GM21786 (cell line): Measurements from ENCODE around the gene TMEM245.
"Not testable (repeated sequence)": the region's sequence is repeated elsewhere in the genome, so short reads cannot be mapped to it uniquely, and the experiment has no call there.

Source experiments
- ATAC-seq: cut with Tn5 transposase; IDR thresholded peaks from one replicate; pipeline ENCODE4 v1.9.1; 2021; ENCODE audit not compliant: unreplicated experiment

TMEM245 gene

DNA sequence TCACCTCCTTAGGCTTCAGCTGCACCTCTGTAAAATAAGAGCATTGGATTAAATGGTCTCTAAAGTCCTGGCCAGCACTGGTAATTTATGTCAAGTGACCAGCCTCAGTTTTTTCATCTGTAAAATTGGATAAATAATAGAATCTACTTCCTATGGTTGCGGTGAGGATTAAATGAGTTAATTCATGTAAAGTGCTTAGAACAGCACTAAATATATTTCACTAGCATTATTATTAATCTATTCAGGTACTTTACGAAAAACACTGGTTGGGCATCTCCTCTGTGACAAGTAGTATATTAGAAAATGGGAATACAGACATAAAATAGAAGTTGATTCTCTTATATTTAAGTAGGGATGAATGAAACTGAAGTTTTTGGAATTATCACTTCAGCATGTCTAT, 13.8 kb upstream of the TMEM245 start:
- ATAC-seq = no peak

DNA sequence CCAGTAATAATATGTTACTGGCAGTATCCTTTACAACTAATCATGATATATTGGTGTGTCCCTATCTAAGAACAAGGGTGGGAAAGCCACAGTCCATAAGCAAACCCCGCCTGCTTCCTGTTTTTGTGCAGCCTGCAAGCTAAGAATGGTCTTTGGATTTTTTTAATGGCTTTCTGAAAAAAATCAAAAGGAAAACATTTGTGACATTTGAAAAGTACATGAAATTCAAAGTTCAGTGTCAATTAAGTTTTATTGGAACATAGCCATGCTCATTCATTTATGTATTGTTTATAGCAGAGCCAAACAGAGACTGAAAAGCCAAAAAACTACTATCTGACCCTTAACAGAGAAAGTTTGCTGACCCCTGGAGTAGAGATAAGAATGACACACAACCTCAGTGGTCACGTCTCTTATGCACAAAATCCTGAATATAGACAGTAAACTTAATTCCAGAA, 12.8 kb upstream of the TMEM245 start:
- no peak for ATAC-seq

DNA sequence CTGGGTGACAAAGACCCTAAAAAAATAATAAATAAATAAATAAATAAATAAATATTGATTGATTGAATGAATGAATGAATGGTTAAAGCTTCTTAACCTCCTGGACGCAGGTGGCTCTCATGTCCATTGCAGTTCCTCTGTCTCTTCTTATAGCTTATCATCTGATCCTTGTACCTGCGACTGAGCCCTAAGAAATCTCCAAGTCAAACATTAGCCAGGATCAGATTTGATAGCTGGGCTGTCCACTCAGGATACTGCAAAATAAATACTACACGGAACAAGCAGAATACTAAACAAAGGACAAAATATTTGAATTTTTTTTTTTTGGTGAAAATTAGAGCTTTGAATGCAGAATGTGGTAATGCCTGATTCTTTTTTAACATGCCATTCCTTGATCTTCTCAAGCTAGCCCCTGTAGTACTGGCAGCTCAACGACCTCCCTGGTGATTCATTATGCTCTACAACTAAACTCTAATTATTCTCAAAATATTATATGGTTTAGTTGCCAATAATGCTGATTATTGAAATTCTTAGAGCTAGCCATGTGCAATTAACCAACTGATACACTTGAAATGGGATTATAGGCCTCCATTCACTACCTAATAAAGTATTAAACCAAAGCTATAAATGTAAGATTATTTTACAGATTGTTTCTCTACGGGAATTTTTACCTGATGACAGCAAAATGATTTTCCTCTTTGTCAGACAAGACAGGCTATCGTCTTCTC, 9.9 kb upstream of the TMEM245 start:
- no peak for ATAC-seq

DNA sequence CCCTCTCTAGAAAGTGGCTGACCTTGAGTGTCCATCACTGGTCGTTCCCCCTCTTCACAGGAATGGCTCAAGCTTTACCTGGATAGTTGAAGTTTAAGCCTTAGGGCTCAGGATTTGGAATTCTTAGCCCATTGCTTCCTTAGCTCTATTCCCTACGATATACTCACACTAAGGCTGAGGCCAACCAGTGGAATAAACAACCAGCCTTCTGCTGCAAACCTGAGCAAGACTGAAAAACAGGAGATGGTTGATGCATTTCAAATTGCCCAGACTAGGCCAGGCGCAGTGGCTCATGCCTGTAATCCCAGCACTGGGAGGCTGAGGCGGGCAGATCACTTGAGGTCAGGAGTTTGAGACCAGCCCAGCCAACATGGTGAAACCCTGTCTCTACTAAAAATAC, 6.9 kb upstream of the TMEM245 start:
- not testable (repeated sequence) for ATAC-seq

DNA sequence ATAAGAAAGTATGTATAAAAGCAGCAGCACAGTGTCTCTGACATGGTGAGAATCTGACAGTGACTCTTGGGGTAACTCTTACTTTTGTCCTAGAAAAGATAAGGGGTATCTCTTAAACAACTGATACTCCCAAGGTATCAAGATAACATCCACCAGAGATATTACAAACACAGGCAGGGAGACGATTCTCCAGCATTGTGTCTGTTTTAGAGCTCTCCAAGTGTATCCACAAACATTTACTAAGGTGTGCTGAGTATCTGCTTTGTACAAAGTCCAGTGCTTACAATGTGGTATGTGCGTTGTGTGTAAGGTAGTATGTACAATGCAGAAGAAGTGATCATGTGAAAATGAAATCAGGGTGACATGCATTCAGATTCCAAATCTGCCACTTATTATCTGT, 4.4 kb upstream of the TMEM245 start:
- no peak for ATAC-seq

DNA sequence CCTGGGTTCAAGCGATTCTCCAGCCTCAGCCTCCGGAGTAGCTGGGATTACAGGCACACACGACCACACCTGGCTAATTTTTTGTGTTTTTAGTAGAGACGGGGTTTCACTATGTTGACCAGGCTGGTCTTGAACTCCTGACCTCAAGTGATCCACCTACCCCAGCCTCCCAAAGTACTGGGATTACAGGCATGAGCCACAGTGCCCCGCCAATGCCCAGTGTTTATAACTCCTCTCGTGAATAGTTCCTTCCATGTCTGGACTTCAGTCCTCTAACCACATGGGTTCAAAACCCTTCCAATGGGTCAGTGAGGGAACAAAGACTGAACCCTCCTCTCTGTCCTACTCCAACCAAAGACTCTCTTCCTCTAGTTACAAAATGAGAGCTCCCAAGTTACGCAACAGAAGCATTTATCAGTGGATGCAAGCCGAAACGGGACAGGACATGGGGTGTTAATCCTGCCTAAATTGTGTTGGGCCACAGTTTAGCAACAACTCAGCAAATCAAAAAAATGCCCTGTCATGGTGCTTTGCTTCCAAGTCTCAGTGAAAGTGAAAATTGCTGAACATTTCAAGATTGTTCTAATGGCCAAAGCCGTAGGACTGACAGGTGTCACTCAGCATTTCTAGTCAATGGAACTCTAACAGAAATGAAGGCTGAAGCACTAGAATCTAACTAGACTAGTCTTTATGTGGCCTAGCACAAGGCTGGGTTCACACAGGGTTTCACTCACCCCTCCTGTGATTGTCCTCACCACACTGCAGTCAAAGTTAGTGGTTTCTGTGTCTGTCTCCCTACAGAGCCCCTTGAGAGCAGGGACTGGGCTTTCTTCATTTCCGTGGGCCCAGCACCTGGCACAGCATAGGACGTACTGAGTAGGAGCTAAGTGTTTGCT, 3.2 kb upstream of the TMEM245 start:
- no peak for ATAC-seq

DNA sequence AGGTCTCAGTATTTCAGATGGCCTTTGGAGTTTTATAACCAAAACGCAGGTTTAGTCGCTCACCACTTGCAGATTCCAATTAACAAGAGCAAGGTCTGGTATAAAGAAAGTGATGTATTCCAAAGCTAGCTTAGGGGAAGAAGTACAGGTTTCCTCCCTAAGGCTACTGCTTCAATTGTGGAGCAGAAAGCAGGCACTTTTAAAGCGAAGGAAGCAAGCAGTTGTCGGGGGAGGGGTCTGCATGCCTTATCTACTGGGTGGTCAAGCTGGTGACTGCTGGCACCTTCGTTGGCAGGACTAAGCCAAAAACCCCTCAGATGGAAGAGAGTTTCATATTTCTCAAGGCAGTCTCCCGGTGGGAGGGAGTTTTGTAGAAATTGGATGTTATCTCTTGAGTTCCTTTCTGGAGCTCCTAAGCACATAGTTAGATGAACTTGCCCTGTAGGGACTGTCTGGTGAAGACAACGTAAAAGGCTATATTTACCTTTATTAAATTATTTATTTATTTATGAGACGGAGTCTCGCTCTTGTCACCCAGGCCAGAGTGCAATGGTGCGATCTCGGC, 1.6 kb upstream of the TMEM245 start:
- no peak for ATAC-seq

DNA sequence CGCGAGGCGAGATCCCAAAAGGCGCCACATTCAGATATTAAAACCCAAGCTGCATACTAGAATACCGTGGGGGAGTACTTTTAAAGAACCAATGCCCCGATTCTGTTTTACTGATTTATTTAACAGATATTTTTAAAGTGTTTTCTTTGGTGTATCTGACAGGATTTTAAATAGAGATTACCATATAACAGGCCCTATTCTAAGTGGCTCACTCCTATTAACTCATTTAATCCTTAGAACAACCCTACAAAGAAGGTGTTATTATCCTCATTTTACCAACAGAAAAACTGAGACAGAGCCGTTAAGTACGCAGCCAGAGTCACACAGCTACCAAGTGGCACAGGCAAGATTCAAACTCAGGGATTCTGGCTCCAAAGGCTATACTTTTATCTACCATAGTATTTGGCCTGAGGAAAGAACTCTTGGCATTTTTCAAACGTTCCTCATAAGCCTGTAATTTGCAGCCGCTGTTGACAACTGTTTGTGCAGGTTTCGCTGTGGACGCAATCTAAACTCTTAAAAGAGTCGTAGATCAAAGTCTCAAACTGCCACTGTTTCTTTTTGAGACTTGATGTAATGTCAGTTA, 550 bp upstream of the TMEM245 start:
- no peak for ATAC-seq

DNA sequence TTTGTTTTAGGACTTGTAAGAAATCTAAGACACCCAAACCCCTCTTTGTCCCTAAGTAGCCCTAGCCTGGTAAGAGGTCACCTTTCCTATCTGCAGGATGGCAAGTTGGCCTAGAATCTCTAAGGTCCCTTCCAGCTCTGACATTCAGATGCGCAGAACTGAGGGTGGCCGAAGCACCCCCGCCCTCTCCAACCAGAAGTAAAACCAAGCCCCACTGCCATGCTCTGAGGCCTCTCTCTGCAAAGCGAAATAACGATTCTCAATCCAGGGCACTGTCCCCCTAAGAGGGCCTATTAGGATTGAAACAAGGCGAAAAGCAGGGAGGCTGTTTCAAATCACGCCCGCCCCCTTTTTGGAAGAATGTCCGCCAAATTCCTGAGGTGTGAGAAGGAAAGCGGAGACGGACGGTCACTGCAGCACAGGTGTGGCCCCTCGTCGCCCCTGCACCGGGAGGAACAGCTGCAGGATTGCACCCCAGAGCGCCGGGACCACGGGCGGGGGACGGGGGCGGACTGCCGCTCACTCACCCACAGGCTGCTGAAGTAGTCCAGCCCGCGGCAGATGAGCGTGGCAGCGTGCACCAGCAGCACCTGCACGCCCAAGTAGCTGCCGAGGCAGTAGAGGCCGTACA, 824 bp downstream of the TMEM245 start:
- no peak for ATAC-seq

DNA sequence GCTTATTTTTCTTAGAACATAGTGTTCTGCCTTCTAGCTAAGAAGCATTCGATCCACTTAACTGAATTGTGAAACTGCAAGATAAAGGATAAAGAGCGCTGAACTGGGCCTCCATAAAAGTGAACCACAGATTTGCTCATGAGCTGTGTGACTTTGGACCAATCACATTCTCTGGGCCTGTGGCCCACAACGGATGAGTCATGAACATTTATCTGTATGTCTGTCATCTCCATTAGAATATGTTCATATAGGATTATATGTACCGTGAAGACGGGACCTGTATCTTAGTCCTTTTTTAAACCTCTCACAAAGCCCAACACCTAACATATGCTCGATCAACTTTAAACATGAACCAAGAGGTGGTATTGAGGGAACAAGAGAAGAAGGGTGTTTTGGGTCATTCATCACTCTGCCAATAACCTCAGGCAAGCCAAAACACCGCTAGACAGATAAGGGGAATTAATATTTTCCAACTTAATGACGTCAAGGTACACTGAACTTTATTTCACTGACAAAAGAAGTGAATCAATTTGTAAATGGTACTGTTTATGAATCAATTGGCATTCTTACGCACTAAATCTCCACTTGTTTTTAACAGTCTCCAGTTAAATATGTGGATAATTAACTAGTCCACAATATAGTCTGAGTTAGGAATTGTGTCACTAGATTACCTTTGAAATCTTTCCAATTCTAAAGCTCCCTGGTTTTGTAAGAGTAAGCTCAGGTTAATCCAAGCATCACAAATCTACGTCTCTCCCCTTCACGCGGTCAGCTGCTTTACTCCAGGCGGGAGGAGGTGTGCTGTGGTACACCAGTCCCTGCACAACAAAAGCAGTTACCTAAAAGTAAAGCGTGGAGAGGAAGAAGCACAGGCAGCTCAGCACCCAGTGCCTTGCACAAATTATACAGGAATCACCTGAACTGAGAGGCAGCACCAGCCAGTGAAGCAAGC, 1.6 kb downstream of the TMEM245 start:
- no peak for ATAC-seq

DNA sequence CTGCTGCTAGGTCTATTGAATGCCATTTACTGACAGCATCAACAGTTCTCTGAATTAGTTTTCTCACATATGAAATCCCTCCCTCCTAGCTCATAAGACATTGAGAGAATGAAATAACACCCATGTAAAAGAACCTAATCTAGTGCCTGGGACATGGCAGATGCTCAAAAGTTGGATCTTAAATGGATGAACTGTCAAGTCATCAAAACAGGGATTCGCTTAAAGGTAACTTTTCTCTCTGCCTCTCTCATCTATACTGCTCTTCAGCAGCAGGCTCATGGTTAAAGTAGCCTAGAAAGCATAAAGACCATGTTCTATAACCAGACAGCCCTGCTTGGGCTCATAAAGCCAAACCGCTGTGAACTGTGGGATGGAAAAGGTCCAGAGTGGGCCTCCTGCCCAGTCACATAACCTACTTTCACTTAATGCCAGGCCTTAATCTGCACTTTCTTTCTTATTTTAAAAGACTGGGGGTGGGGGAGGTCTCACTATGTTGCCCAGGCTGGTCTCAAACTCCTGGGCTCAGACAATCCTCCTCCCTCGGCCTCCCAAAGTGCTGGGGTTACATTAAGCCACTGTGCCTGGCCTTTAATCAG, 3.7 kb downstream of the TMEM245 start:
- no peak for ATAC-seq

DNA sequence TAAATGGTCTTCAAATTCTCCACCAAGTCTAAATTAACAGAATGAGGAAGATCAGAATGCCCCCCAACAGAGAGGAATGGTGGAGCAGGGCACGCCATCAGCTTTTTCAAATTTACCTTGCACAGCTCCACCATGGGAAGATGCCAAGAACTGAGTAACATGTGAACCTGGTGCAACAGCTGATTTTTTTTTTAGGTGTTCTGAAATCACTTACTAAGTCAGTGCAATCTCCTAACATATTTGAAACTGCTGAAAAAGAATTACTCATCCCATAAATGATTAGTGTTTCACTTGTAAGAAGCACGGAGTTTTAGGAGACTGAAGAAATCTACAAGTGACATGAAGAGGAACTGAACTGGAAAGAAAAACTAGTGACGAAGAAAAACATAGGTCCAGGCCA, 5.1 kb downstream of the TMEM245 start:
- ATAC-seq = no peak

DNA sequence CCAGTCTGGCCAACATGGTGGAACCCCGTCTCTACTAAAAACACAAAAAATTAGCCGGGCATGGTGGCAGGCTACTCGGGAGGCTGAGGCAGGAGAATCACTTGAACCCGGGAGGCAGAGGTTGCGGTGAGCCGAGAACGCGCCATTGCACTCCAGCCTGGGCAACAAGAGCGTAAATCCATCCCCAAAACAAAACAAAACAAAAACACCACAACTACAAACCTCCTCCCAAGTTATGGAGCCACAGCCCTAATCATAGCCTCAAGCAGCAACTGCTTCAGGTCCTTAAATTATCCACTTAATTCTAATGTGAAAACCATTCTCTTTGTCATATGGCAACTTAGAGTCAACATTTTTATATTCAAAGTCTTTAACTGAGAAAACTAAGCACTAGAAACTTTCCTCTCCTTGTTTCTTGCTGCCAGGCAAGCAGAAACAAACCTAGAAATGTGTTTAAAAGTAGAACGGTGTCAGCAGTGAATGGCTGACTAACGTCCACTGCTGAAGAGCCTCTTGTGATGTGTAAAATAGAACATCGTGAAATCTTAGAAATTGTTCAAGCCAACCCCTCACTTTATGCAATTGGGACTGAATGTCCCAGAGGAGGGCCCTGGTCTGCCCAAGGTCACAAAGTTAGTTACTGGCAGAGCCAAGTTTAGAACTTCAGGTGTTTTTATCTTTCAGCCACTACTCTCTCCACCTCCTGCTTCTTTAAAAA, 5.7 kb downstream of the TMEM245 start:
- no peak for ATAC-seq

DNA sequence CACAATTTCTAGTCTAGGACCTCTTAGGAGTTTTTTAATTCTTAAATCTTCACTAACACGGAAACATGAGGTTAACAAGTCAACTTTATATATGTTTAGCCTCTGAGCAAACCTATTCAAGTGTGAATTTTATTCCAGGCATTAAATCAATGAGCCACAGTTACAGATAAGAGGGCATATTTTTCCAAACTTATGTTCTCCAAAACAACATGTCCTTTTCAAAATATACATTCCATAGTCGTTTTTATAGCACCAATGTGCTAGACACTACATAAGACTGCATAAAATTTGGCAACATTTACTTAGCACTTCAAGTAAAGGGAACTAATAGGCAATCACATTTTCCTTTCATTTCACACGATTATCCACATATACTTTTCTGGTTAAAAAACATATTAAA, 6.5 kb downstream of the TMEM245 start:
- no peak for ATAC-seq

DNA sequence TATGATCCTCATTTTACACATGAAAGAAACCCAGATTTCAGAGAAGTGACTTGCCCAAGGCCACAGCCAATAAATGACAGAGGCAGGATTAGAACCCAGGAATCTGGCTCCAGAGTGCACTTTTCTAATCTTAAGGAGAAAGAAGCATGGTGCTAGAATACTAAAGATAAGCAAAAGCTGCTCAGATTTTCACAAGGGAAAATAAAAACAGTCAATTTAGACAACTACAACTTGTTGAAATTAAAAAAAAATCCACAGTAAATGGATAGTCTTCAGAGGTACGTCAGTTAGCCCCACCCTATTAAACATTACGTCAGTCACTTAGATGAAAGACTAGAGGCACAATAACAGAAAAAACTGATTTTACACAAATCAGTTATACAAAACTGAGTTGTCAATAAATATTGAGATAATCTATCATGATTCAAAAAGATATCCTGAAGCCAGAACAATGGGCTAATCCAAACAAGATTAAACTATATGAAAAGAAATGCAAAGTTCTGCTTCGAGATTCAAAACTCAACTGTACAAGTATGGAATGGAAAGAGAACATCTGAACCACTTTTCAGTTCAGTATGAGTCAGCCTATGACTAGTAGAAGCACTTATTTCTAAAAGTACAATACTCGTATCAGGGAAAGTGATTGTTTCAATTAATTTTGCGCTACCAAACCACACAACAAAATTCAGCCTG, 9.3 kb downstream of the TMEM245 start:
- peak; percentile 77 for ATAC-seq

DNA sequence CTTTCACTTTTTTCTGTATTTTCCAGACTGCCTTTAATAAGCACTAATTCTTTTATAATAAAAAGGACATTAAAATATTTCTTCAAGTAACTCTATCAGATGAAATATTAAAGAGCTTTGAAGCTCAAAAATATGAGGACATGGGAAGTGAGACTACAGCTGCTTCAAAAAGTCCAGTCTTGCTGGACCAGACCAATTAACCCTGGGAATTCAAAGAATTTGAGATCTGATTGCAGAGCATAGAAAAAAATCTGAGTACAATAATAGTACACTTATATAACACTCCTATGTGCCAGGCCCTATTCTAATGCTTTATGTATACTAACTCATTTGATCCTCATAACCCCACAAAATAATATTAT, 9.8 kb downstream of the TMEM245 start:
- no peak for ATAC-seq

DNA sequence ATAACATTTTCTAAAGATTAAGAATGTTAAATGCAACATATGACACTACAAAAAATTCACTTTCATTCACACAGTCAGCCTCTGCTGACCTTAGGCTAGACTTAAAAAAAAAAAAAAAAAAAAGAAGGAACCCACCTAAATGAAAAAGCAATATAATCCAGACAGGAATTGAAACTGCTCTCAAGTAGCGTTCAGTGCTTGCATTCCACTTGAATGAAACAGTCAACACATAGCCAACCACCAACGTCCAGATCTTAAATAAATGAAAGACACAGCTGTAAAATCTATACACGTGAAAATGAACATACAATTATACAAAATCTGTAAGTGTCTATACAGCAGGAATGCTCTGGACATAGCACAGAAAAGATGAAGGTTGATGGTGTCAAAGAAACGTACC, 11.4 kb downstream of the TMEM245 start:
- peak; percentile 37 for ATAC-seq
